ENCODE measurements around the gene UNC79.

The UNC79 gene

GRCh38 chr14:93748208-93749075 is 317.7 kb downstream of the UNC79 start:
- ATAC-seq: peak; percentile 58; the same call in 2 of the 3 replicates
- TF ChIP-seq PATZ1 (CRISPR knock-in tag; IDR thresholded peaks at IDR 0.05; ENCODE audit: borderline replicate concordance) (no peak), CREB5 (CRISPR knock-in tag; IDR thresholded peaks at IDR 0.05; ENCODE audit: low read depth) (no peak), ZNF565 (CRISPR knock-in tag; conservative IDR thresholded peaks at IDR 0.05; ENCODE audit: low read depth) (no peak), ZFP30 (CRISPR knock-in tag; IDR thresholded peaks at IDR 0.05) (no peak), TCF4 (CRISPR knock-in tag; IDR thresholded peaks at IDR 0.05; ENCODE audit: borderline replicate concordance) (peak; percentile 17; the same call in 1 of the 2 replicates), TSHZ2 (CRISPR knock-in tag; IDR thresholded peaks at IDR 0.05) (peak; percentile 50), ISL1 (CRISPR knock-in tag; IDR thresholded peaks at IDR 0.05) (no peak), POU6F1 (CRISPR knock-in tag; IDR thresholded peaks at IDR 0.05; ENCODE audit: borderline replicate concordance, low read depth) (no peak), ZC3H10 (CRISPR knock-in tag; IDR thresholded peaks at IDR 0.05) (no peak)

- TF ChIP-seq SNAI2 (CRISPR knock-in tag; IDR thresholded peaks at IDR 0.05) (no peak), TOX (CRISPR knock-in tag; IDR thresholded peaks at IDR 0.05; ENCODE audit: borderline replicate concordance) (no peak), ZFP30 (CRISPR knock-in tag; IDR thresholded peaks at IDR 0.05) (no peak), CSDC2 (CRISPR knock-in tag; IDR thresholded peaks at IDR 0.05) (no peak), ZNF70 (CRISPR knock-in tag; IDR thresholded peaks at IDR 0.05) (no peak), POU6F1 (CRISPR knock-in tag; IDR thresholded peaks at IDR 0.05; ENCODE audit: borderline replicate concordance, low read depth) (no peak), ZNF8 (CRISPR knock-in tag; IDR thresholded peaks at IDR 0.05) (no peak)
Observed at GRCh38 chr14:93749076-93749420, 318.3 kb downstream of the UNC79 start.

GRCh38 chr14:93751946-93752655 is 321.4 kb downstream of the UNC79 start:
- no peak for ATAC-seq
- TF ChIP-seq ZFP30 (CRISPR knock-in tag; IDR thresholded peaks at IDR 0.05) (no peak), ESRRG (CRISPR knock-in tag; IDR thresholded peaks at IDR 0.05) (no peak), ZC3H10 (CRISPR knock-in tag; IDR thresholded peaks at IDR 0.05) (no peak), CREB5 (CRISPR knock-in tag; IDR thresholded peaks at IDR 0.05; ENCODE audit: low read depth) (no peak), BACH2 (CRISPR knock-in tag; IDR thresholded peaks at IDR 0.05; ENCODE audit: borderline replicate concordance) (no peak), TSHZ2 (CRISPR knock-in tag; IDR thresholded peaks at IDR 0.05) (no peak), ZNF8 (CRISPR knock-in tag; IDR thresholded peaks at IDR 0.05) (no peak), ARNTL (CRISPR knock-in tag; IDR thresholded peaks at IDR 0.05; ENCODE audit: borderline replicate concordance, low read depth) (no peak), TCF4 (CRISPR knock-in tag; IDR thresholded peaks at IDR 0.05; ENCODE audit: borderline replicate concordance) (no peak), CSRNP3 (CRISPR knock-in tag; IDR thresholded peaks at IDR 0.05) (no peak)

More at GRCh38 chr14:93749076-93749420, 318.3 kb downstream of the UNC79 start:
- no peak; the same call in 2 of the 3 replicates for ATAC-seq
